Endometrial microvascular endothelial cells (primary cell): ENCODE measurements around the gene FBXO17. TPM values are rescaled to one million over a fixed set of nuclear protein-coding genes. Genes with fewer than 3 reads are reported as not detected.

Source experiments
- in situ Hi-C: cut with HindIII; loops from 2 replicates; pipeline ENCODE4 v1.10.0; 2017; ENCODE audit warnings: low sequenced_read_pairs, low pct_unique_long_range_greater_than_20kb; ENCODE audit errors: inconsistent ontology term
- total RNA-seq: library from RNA; depleted of rRNA; stranded (reverse); fragments of >200 nt; gene quantifications from one replicate; pipeline ENCODE4 v1.2.3, GENCODE V29; 2015; ENCODE audit errors: inconsistent ontology term

FBXO17 gene
- total RNA-seq, 1 donor from 2014 or later: 30.0 TPM

- in situ Hi-C loops: no loop called here
Measured at GRCh38 chr19:38901683-38902082, 73.9 kb downstream of the FBXO17 start.

GRCh38 chr19:38900743-38901190, 74.8 kb downstream of the FBXO17 start:
- in situ Hi-C loops: no loop called here

GRCh38 chr19:38900202-38900629, 75.3 kb downstream of the FBXO17 start:
- in situ Hi-C loops: no loop called here

GRCh38 chr19:38899447-38900201, 75.9 kb downstream of the FBXO17 start, which contains the start of the genes NFKBIB and SIRT2:
Gene NFKBIB, plus strand, starts transcription at chr19:38899969. Its CDS starts 64 bp downstream, at chr19:38900033.
Gene SIRT2, minus strand, starts transcription at chr19:38899618. Its CDS starts 97 bp downstream, at chr19:38899521.
- in situ Hi-C loops: no loop called here

- in situ Hi-C loops: no loop called here
Measured at GRCh38 chr19:38898788-38899446, 76.6 kb downstream of the FBXO17 start.

GRCh38 chr19:38894968-38895367, 80.6 kb downstream of the FBXO17 start:
- in situ Hi-C loops: no loop called here

GRCh38 chr19:38893341-38893771, 82.2 kb downstream of the FBXO17 start:
- in situ Hi-C loops: no loop called here

- in situ Hi-C loops: no loop called here
Measured at GRCh38 chr19:38892841-38893240, 82.7 kb downstream of the FBXO17 start.

- in situ Hi-C loops: no loop called here
Measured at GRCh38 chr19:38891771-38892170, 83.8 kb downstream of the FBXO17 start.

Other genes starting within 250 kb of the FBXO17 start
- not detected for gene CAPN12, start 231.3 kb downstream of the FBXO17 start, total RNA-seq
- not detected for gene LGALS7, start 202.2 kb downstream of the FBXO17 start, total RNA-seq
- not detected for gene LGALS7B, start 186.5 kb downstream of the FBXO17 start, total RNA-seq
- 0.56 TPM for gene LGALS4, start 162.8 kb downstream of the FBXO17 start, total RNA-seq
- gene ECH1, start 143.9 kb downstream of the FBXO17 start, total RNA-seq: 70.3 TPM
- gene HNRNPL, start 125.8 kb downstream of the FBXO17 start, total RNA-seq: 309 TPM
- gene RINL, start 97.5 kb downstream of the FBXO17 start, total RNA-seq: 5.0 TPM
- gene SIRT2, start 76.1 kb downstream of the FBXO17 start, total RNA-seq: 73.3 TPM
- gene NFKBIB, start 75.8 kb downstream of the FBXO17 start, total RNA-seq: 31.4 TPM
- not detected for gene CCER2, start 63.6 kb downstream of the FBXO17 start, total RNA-seq
- gene SARS2, start 45.0 kb downstream of the FBXO17 start, total RNA-seq: 32.5 TPM
- 67.3 TPM for gene MRPS12, start 44.8 kb downstream of the FBXO17 start, total RNA-seq
- 8.7 TPM for gene FBXO27, start 56.8 kb upstream of the FBXO17 start, total RNA-seq
- gene ACP7, start 108.6 kb upstream of the FBXO17 start, total RNA-seq: not detected
- 17.9 TPM for gene PAK4, start 150.0 kb upstream of the FBXO17 start, total RNA-seq
- gene NCCRP1, start 221.2 kb upstream of the FBXO17 start, total RNA-seq: not detected
- not detected for gene SYCN, start 228.5 kb upstream of the FBXO17 start, total RNA-seq